GM18499 (cell line): ENCODE results near the gene CDK12.
"Not testable (repeated sequence)": the region's sequence is repeated elsewhere in the genome, so short reads cannot be mapped to it uniquely, and the experiment has no call there.

Experiments
- ATAC-seq: cut with Tn5 transposase; IDR thresholded peaks from one replicate; pipeline ENCODE4 v1.9.1; 2021; ENCODE audit warnings: moderate number of reproducible peaks; ENCODE audit not compliant: insufficient read depth, unreplicated experiment

The CDK12 gene

DNA sequence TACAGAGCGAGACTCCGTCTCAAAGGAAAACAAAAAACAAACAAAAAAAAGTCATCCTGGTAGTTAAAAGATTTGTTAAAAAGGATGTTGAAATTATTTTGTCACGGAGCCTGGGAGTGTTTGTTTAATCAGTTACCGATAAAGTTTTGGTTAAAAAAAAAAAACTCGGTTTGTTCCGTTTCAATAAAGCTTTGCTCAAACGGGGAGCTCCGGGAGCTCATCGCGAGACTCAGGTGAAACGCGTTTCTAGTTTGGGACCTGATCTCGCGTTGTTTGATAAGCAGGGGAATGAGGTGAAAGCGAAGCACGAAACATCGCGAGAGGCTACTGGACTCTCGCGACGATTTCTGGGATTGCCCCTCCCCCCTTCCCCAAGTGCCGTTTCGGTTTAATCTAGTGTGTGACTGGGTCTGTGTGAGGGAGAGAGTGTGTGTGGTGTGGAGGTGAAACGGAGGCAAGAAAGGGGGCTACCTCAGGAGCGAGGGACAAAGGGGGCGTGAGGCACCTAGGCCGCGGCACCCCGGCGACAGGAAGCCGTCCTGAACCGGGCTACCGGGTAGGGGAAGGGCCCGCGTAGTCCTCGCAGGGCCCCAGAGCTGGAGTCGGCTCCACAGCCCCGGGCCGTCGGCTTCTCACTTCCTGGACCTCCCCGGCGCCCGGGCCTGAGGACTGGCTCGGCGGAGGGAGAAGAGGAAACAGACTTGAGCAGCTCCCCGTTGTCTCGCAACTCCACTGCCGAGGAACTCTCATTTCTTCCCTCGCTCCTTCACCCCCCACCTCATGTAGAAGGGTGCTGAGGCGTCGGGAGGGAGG lies at the start of gene CDK12:
Gene CDK12 (plus strand): TSS at position 374 of the 813 bp plus-strand sequence. CDS start 586 bp downstream, outside the sequence.
- peak; percentile 43 for ATAC-seq

GRCh38 chr17:39416141-39416540 lies 45.1 kb upstream of the CDK12 start:
- ATAC-seq, result no peak

GRCh38 chr17:39429600-39429999 lies 31.7 kb upstream of the CDK12 start:
- no peak for ATAC-seq

- not testable (repeated sequence) for ATAC-seq
Observed at GRCh38 chr17:39439868-39440267, 21.4 kb upstream of the CDK12 start.

DNA sequence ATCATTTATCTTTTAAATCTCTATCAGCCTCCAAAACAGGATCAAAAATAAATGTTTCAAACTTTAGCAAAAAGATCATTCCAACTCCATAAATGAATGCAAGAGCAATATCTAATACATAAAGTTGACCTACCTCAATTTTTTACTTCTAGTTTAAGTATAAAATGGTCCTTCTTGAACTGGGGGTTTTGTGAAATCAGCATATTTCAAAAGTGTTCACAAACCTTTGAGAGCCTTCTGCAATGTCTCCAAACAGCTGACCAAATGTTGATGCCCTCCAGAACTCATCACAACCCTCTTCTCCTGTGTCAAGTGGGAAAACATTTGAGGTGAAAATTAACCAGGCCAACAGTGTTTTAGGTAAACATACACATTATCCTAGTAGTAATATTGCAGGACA lies 18.0 kb upstream of the CDK12 start:
- no peak for ATAC-seq

- no peak for ATAC-seq
Observed at GRCh38 chr17:39447561-39447960, 13.7 kb upstream of the CDK12 start.

DNA sequence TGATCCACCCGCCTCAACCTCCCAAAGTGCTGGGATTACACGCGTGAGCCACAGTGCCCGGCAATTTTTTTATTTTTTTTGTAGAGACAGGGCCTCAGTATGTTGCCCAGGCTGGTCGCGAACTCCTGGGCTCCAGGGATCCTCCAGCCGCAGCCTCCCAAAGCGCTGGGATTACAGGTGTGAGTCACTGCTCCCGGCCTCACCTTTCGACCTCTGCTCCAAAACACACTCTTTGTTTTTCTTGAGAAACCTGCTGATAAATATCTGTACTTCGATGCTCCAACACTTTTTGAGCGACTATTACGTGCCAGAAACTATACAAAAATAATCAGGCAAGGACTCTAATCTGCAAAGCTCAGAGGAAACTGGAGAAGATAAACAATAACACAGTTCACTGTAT lies 11.2 kb upstream of the CDK12 start:
- ATAC-seq, result no peak

DNA sequence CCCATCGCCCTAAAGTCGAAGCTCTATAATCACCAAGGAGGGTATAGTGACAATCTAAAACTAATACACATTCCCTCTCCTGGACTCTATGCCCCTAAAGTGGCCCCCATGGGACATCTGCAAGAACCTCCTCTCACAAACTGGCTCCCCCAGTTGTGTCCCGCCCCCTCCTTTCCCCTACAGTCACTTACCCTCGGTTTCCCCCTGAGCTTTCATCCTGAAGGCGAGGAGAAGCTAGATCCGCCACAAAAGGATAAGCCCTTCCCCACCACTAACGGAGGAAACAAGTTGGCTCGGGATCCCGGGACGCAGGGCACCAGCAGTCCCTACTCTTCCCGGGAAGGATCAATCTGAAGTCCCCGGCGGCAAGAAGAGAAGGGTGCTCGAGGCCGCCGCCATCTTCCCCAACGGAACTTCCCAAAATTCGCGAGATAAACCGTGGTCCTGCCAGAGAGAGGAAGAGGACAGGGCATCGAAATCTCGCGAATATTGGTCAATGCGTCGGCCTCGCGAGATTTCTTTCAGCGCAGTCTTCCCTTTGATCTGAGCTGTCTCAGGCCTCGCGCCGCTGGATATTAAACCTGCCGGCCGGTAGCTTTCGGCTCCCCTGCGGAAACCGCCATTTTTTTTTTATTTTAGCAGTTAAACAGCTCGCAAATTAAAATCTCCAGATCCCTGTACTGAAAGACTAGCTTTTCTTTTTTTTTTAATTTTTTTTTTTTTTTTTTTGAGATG lies 10.3 kb upstream of the CDK12 start, which contains the start of gene MED1:
Gene MED1 (minus strand): TSS at position 417 of the 735 bp plus-strand sequence. CDS start 201 bp downstream, at position 216.
- ATAC-seq, result peak; percentile 46

GRCh38 chr17:39455919-39456318 lies 5.4 kb upstream of the CDK12 start:
- no peak for ATAC-seq

- no peak for ATAC-seq
Observed at GRCh38 chr17:39461926-39462569, 762 bp downstream of the CDK12 start.

GRCh38 chr17:39462631-39463375 lies 1.5 kb downstream of the CDK12 start:
- no peak for ATAC-seq

GRCh38 chr17:39464639-39465181 lies 3.4 kb downstream of the CDK12 start:
- not testable (repeated sequence) for ATAC-seq

- not testable (repeated sequence) for ATAC-seq
Observed at GRCh38 chr17:39468610-39469009, 7.3 kb downstream of the CDK12 start.

- ATAC-seq, result no peak
Observed at GRCh38 chr17:39473310-39473709, 12.0 kb downstream of the CDK12 start.

DNA sequence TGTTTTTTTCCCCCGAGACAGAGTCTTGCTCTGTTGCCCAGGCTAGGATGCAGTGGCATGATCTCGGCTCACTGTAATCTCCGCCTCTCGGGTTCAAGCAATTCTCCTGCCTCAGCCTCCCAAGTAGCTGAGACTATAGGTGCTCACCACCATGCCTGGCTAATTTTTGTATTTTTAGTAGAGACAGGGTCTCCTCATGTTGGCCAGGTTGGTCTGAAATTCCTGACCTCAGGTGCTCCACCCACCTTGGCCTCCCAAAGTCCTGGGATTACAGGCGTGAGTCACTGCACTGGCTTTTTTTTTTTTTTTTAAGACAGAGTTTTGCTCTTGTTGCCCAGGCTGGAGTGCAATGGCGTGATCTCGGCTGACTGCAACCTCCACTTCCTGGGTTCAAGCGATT lies 18.3 kb downstream of the CDK12 start:
- not testable (repeated sequence) for ATAC-seq

- ATAC-seq, result no peak
Observed at GRCh38 chr17:39483506-39483905, 22.2 kb downstream of the CDK12 start.

DNA sequence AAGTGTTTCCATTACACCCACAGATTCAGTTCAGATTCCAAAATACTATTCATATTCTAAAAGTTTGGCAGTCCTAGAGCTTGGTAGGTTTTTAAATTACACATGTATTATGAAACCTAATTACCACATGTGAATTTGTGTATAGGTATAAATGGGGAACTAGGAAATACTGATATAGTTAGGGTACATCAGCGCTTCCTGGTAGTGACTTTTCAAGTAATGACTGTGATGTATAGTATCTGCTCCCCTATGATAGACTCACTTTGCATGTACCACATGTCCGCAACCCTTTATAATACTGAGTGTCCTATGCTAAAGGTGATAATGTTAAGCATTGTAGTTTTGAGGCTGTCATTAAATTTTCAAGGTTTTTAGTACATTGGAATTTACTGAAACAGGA lies 22.9 kb downstream of the CDK12 start:
- peak; percentile 69 for ATAC-seq

- ATAC-seq, result no peak
Observed at GRCh38 chr17:39485555-39485954, 24.3 kb downstream of the CDK12 start.

GRCh38 chr17:39486242-39486641 lies 25.0 kb downstream of the CDK12 start:
- ATAC-seq, result no peak

- ATAC-seq, result not testable (repeated sequence)
Observed at GRCh38 chr17:39487490-39487889, 26.2 kb downstream of the CDK12 start.
